Chondrocyte (in vitro differentiated cells): Measurements from ENCODE around the gene PTPN2. TPM values are rescaled to one million over a fixed set of nuclear protein-coding genes. Genes with fewer than 3 reads are reported as not detected.

Experiments
- DNase-seq: peaks from one replicate; pipeline ENCODE4 v3.0.0; 2021; ENCODE audit warnings: mixed read lengths, low spot score
- H3K27ac Mint-ChIP-seq: one replicate; pipeline ENCODE4 v1.8.0; 2021; ENCODE audit warnings: mild to moderate bottlenecking, moderate library complexity, mixed read lengths; ENCODE audit not compliant: unreplicated experiment
- H3K27me3 Mint-ChIP-seq: 2 replicates; pipeline ENCODE4 v1.8.0; 2021; ENCODE audit warnings: low read depth, mixed read lengths
- H3K36me3 Mint-ChIP-seq: 2 replicates; pipeline ENCODE4 v1.8.0; 2021; ENCODE audit warnings: low read depth, mixed read lengths
- H3K4me1 Mint-ChIP-seq: 2 replicates; pipeline ENCODE4 v1.8.0; 2021; ENCODE audit warnings: low read depth, mild to moderate bottlenecking, mixed read lengths
- H3K4me3 Mint-ChIP-seq: one replicate; pipeline ENCODE4 v1.8.0; 2021; ENCODE audit warnings: mild to moderate bottlenecking, moderate library complexity, mixed read lengths; ENCODE audit not compliant: unreplicated experiment
- H3K9me3 Mint-ChIP-seq: 2 replicates; pipeline ENCODE4 v1.8.0; 2021; ENCODE audit warnings: low read depth, mixed read lengths
- total RNA-seq: library from RNA; stranded (reverse); gene quantifications from 3 replicates; pipeline ENCODE4 v1.2.1, GENCODE V29; 2021
- TF ChIP-seq, protein P1 (sequence below): fragments of 200-600 bp; sonication (generic); IDR thresholded peaks from 2 replicates; pipeline ENCODE4 v1.5.0; 2021; ENCODE audit warnings: antibody characterized with exemption, mild to moderate bottlenecking, moderate library complexity

Gene PTPN2
- total RNA-seq, 1 donor from 2014 or later = 22.2 TPM

DNA sequence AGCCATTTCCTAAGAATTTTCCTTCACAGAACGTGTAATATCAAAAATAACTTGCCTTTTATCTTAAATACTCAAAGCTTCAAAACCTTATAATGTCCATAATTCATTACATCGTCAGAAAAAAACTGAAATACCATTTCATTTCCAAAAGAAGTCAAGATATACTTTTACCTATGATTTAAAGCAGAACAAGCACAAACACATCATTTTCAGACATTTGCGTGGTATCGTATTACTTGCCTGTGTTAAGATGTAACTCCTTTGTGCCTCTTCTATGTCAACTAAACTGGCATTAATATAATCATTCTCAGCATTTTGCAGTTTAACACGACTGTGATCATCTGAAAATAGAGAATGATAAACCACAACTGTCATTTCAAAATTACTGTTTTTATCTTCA is 47.5 kb downstream of the PTPN2 start:
- Mint-ChIP-seq H3K36me3 (peaks cover 15% of the 10 kb centered on the region), H3K4me3 (no peak overlapping the region), H3K9me3 (no peaks in the 10 kb centered on the region), H3K4me1 (peaks cover 28% of the 10 kb centered on the region), H3K27ac (no peak overlapping the region), H3K27me3 (no peaks in the 10 kb centered on the region)
- TF ChIP-seq, protein P1, sequence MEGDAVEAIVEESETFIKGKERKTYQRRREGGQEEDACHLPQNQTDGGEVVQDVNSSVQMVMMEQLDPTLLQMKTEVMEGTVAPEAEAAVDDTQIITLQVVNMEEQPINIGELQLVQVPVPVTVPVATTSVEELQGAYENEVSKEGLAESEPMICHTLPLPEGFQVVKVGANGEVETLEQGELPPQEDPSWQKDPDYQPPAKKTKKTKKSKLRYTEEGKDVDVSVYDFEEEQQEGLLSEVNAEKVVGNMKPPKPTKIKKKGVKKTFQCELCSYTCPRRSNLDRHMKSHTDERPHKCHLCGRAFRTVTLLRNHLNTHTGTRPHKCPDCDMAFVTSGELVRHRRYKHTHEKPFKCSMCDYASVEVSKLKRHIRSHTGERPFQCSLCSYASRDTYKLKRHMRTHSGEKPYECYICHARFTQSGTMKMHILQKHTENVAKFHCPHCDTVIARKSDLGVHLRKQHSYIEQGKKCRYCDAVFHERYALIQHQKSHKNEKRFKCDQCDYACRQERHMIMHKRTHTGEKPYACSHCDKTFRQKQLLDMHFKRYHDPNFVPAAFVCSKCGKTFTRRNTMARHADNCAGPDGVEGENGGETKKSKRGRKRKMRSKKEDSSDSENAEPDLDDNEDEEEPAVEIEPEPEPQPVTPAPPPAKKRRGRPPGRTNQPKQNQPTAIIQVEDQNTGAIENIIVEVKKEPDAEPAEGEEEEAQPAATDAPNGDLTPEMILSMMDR = no peak
- DNase-seq = no peak

DNA sequence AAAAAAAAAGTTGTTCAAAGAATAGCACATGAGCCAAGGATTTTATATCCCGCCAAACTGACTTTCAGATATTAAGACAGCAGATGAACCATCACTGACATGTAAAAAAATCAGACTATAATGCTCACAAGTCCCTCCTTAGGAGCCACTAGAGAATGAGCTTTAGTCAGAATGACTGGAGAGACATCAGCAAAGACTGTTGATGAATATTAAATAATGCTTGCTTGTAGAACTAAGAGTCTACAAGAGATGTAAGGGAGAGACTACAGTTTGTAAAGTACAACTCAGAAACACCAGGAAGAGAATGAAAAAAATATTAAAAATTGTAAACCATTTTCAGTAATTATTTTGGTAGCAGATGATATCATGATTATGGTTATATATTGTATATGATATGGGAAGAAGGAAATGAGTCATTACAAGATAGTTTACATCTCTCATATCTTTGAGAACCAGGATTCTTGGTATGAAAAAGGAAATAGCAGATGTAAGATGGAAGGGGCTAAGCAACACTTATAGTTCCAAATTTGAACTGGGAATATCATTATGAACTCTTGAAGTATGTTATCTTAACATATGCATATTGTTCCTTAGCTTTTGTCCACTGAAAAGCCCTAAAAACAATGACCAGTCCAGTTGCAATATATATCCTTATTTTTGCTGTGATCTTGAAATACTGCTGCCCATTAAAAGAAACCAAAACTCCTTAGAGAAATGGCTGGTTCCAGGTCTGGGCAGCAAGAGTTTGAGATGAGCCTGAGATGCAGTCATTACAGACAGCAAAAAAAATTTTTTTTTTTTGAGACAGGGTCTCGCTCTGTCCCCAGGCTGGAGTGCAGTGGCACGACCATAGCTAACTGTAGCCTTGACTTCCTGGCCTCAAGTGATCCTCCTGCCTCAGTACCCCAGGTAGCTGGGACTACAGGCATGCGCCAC is 55.7 kb downstream of the PTPN2 start:
- H3K27ac Mint-ChIP-seq = no peak overlapping the region
- H3K9me3 Mint-ChIP-seq = peaks cover 7% of the 10 kb centered on the region
- peaks cover 6% of the 10 kb centered on the region for H3K4me1 Mint-ChIP-seq
- H3K27me3 Mint-ChIP-seq = no peaks in the 10 kb centered on the region
- TF ChIP-seq, protein P1 = no peak
- no peak for DNase-seq
- peaks cover 25% of the 10 kb centered on the region for H3K36me3 Mint-ChIP-seq
- H3K4me3 Mint-ChIP-seq = no peak overlapping the region

DNA sequence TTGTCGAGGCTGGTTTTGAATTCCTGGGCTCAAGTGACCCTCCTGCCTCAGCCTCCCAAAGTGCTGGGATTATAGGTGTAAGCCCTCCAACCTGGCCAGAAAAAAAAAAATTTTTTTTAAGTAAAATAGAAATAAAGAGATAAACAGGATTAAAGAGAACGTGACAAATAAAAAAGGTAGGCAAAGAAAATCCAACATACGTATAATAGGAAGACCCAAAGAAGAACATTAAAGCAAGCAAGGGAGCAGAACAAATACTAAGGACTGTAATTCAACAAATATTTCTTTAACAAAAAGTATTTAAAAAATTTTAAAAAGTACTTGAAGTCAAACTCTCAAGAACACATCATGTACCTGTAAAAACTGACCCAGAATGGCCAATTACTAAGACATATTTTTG is 56.4 kb downstream of the PTPN2 start:
- Mint-ChIP-seq H3K27ac (no peak overlapping the region), H3K27me3 (no peaks in the 10 kb centered on the region), H3K36me3 (peaks cover 20% of the 10 kb centered on the region), H3K4me1 (peaks cover 6% of the 10 kb centered on the region), H3K9me3 (peaks cover 7% of the 10 kb centered on the region), H3K4me3 (no peak overlapping the region)
- TF ChIP-seq, protein P1 = no peak
- DNase-seq = no peak

DNA sequence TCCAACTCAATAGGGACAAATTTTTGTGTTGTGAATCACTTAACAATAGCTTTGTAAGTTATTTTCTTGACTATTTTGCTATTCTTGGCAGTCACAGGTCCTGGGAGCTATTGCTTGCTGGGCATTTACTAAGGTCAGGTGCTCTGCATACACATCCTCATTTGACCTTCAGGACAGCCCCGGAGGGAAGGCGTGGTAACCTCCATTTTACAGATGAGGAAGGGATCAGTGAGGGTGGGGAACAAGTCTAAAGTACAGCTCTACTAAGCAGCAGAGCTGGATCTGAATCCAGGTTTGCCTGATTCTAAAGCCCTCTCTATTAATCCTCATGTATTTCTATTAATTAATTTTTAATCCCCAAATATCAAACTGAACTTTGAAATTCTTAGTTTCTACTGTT is 58.8 kb downstream of the PTPN2 start:
- no peak overlapping the region for H3K4me3 Mint-ChIP-seq
- peaks cover 11% of the 10 kb centered on the region for H3K4me1 Mint-ChIP-seq
- peaks cover 7% of the 10 kb centered on the region for H3K9me3 Mint-ChIP-seq
- no peak for DNase-seq
- peaks cover 19% of the 10 kb centered on the region for H3K36me3 Mint-ChIP-seq
- H3K27me3 Mint-ChIP-seq = no peaks in the 10 kb centered on the region
- TF ChIP-seq, protein P1 = no peak
- H3K27ac Mint-ChIP-seq = no peak overlapping the region

DNA sequence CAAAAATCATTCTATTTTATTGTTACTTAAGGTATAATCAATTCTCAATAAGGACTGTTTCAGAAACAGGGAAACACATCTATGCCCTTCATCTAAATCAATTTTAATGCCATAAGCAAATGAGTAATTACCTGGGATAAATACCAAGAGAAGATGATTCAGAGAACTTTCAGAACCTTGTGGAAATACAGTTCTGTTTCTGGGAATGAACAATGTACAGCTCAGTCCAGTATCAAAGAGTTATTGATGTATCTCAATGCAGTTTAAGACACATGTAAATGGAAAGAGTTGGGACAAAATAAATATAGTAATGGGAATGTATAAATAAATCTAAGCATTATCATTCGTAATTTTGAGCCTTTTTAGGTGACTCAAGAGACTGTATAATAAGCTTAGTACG is 60.1 kb downstream of the PTPN2 start:
- Mint-ChIP-seq H3K9me3 (peaks cover 7% of the 10 kb centered on the region), H3K4me3 (no peak overlapping the region), H3K27me3 (no peaks in the 10 kb centered on the region), H3K4me1 (peaks cover 21% of the 10 kb centered on the region), H3K27ac (no peak overlapping the region), H3K36me3 (peaks cover 15% of the 10 kb centered on the region)
- DNase-seq = no peak
- TF ChIP-seq, protein P1 = no peak
